Stimulated activated CD4-positive, alpha-beta T cell treated with anti-CD3 and anti-CD28 coated beads, Interleukin-12 subunit alpha, Interleukin-12 subunit beta, amount 100 ng/mL, for 24 hours (primary cell): ENCODE measurements around the gene ARRDC3.
"Not testable (repeated sequence)": the region's sequence is repeated elsewhere in the genome, so short reads cannot be mapped to it uniquely, and the experiment has no call there.

Experiments used
- DNase-seq, 2 experiments: peaks; one replicate each; pipeline ENCODE4 v3.0.0-alpha.2; 2020; ENCODE audit warnings: low read depth in 2 of 2

ARRDC3 gene

DNA sequence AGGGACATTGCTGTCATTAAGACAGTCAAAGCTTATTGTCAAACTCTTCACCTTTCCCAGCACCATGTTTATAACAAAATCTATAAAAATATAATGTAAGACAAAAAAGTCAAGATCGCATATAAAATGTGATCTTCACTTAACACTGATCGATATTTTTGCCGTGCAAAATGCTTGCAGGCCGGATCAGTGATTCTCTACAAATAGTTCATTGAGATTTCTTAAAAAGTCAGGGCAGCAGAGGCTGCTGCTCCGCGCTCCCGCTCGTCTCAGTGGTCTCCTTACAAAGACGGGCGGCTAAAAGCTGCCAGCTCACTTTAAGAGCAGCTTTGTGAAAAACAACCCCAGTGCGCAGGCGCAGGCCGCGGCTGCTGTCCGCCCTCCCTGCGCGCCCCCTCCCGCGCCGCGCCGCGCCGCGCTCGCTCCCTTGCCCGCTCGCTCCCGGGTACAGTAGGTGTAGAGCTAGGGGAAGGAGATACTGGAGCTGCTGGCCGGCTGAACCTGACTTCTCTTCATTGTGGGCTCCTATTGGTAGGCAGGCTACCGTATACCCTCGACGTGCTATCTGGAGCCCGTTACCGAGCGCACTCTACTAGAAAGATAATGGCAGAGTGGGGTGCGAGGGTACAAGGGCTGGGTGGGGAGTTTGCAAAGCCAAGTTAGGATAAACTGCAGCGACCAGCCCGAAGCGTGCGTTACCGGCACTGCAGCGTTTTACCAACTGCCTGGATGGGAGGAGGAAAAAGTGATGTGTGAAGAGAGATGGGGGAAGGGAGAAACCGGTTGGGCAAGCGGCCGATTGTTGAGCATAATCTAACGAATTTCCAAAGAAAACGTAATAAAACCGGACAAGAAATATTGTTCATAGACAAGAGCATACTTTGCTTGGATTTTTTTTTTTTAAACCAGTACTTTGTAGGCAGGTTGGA lies at the start of gene ARRDC3:
Gene ARRDC3, minus strand, starts transcription at position 291 of the 929 bp plus-strand sequence. Its CDS starts 225 bp downstream, at position 66.
- DNase-seq: peak; percentile 89 to 92

DNA sequence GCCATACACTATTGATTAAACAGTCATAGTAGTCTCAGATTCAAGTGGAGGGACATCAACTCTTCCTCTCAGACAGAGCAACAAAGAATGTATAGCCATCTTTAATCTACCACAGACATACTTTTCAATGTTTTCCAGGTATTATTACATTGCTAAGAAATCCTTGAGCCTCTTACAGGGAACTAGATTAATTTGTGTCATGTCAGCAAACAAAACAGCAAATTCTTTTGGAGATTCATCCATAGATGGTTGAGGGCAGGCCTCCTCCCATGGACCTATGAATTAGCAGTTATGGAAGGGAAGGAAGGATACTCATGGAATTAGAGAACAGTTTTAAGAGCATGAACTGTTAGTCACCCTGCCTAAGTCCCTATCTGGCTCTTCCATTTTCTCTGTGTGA lies 47.8 kb upstream of the ARRDC3 start:
- no peak for DNase-seq

DNA sequence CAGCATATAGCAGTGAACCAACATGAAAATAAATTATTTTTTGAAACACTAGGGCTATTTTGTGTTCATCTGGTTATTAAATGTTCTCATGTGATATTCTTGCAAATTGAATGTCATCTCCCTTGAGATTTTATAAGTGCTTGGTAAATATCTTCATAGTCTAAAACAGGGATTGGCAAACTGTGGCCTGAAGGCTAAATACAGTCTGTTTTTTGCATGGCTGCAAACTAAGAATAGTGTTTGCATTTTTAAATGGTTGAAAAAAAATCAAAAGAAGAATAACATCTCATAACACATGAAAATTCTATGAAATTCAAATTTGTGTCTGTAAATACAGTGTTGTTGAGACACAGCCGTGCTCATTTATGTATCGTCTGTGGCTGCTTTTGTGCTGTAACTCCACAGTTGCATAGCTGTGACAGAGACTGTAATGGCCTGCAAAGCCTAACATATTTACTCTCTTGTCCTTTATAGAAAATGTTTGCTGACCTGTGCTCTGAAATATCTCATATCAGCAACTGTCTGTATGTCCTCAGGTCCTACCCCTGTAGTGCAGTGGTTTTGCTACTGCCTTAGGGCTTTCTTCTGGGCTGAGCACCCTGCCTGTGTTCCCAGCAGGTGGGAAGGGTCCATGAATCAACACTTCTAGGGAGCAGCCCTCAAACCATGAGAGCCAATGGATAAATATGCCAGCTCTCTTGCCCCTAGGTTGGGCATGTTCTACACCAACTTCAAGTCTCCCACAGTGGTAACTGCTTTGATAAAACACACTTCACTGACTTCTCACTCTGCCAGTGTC lies 41.7 kb upstream of the ARRDC3 start:
- DNase-seq: no peak

DNA sequence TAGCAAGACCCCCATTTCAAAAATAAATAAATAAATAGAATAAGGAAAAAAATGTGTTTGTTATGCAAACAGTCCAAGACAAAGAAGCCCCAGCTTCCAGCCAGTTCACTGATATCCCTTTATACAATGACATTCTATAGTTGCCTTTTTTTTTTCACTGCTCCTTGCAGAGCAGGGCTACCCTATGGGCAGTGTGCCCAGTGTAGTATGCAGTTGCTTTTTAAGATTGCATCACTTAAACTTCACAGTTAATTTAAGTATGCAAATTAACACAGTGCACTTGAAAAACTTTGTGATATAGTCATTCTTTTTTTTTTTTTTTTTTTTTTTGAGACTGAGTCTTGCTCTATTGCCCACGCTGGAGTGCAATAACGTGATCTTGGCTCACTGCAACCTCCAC lies 40.8 kb upstream of the ARRDC3 start:
- no peak for DNase-seq

GRCh38 chr5:91420879-91421278 lies 37.8 kb upstream of the ARRDC3 start:
- no peak for DNase-seq

DNA sequence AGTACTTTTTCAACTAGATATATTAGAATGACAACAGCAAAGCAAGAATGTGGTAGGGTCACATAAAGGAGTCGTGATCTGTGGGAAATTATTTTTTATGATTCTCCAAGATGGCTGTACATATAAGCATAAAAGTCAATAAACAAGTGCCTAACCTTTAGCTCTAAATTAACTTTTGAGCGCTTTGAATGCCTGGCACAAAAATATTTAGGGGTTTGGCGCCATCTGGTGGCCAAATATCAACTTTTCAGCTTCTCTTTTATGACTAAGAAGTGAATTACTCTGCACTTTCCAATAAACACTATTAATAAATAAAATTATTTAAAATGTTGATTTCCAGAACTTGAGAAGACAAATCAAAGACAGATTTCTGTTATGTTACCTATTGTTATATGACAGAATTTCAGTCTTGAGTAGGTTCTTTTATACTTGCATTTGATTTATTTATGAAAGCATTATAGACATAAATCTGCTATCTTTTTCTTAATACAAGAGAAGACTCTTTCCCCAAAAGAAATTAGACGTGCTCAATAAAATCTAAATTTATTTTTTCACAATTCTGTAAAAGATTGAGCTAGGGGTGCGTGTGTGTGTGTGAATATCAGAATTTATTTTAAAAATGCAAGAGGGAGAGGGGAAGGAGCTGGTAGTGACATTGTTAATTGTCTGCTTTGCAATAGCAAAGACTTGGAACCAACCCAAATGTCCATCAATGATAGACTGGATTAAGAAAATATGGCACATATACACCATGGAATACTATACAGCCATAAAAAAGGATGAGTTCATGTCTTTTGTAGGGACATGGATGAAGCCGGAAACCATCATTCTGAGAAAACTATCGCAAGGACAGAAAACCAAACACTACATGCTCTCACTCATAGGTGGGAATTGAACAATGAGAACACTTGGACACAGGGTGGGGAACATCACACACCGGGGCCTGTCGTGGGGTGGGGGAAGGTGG lies 36.7 kb upstream of the ARRDC3 start:
- DNase-seq: peak; percentile 57 to 63

- DNase-seq: no peak
Measured at GRCh38 chr5:91419136-91419535, 36.0 kb upstream of the ARRDC3 start.

DNA sequence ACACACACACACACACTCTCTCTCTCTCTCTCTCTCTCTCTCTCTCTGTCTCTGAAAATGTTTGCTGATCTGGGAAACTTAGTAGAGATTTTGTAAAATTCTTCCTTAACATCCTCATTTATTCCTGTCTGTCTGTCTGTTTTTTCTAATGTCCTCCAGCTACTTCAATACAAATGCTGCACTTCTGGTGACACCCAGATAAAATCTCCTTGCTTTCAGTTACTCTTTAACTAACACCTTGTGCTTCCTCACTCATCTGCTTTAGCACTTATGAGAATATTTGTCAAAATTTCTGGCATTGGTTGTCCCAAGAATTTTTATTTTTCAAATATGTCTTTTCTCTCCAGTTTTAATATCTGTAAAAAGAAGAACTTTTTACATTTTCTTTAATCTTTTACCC lies 35.0 kb upstream of the ARRDC3 start:
- no peak for DNase-seq

DNA sequence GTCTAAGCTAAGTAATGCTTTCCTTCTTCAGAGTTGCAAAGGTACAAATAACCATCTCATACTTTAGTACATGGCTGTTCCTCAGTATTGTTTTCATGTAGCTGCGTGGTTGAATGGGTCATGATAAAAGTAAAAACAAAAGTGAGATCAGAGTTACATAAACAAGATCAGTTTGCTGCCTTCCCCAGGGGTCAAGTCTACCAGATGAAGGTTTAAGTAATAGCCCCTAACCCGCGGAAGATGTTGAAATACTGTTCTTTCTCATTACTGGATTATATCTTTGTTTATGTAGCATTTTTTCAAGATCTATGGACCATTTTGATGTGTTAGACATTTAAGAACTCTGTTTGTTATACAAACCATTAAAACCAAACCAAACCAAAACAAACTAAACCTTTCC lies 34.1 kb upstream of the ARRDC3 start:
- no peak for DNase-seq

GRCh38 chr5:91416491-91416890 lies 33.4 kb upstream of the ARRDC3 start:
- DNase-seq: no peak

- DNase-seq: no peak
Measured at GRCh38 chr5:91409304-91409703, 26.2 kb upstream of the ARRDC3 start.

- no peak for DNase-seq
Measured at GRCh38 chr5:91408710-91409109, 25.6 kb upstream of the ARRDC3 start.

DNA sequence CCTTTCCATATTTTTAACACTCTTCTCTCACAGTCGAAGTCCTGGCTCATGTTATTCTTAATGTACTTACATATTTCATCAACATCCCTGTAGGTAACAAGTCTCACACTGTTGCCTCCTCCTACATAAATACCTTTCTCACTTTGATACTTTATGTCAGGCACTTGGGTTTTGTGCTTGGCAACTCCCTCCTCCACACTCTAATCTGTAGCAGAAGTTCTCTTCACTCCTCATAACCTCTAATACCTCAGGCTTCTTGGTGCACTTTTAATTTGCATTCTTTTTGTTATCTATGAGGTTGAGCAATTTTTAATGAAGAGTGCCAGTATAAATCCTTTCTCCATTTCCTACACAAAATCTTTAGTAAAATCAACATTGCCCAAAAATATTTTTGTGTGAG lies 24.1 kb upstream of the ARRDC3 start:
- DNase-seq: no peak

- no peak for DNase-seq
Measured at GRCh38 chr5:91403438-91403837, 20.3 kb upstream of the ARRDC3 start.

DNA sequence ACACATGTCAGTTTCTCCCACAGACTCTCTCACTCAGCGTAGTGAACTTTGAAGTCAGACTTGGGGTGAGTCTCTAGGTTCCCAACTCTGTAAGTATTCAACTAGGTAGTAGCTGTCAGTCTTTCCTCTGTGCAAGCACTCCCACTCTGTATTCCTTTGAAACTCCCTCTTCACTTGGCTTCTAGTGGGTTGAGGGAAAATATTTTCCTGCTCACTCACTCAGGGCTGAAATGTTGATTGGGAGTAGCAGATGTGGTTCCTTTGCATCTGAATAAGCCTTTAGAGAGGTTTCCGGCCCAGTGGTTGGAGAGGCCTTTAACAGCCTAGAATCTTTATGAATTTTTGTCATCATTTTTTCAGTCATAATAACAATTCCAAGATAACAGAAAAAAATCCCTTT lies 18.1 kb upstream of the ARRDC3 start:
- DNase-seq: no peak

GRCh38 chr5:91397791-91398190 lies 14.7 kb upstream of the ARRDC3 start:
- DNase-seq: no peak

GRCh38 chr5:91390268-91390667 lies 7.2 kb upstream of the ARRDC3 start:
- DNase-seq: no peak

DNA sequence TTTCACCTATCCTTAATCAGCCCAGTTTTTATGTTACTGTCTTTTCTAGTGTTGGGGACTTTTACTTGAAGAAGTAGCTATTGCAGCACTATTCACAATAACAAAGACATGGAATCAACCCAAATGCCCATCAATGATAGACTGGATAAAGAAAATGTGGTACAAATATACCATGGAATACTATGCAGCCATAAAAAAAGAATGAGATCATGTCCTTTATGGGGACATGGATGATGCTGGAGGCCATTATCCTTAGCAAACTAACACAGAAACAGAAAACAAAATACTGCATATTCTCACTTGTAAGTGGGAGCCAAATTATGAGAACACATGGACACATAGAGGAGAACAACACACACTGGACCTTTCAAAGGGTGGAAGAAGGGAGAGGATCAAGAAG lies 6.4 kb upstream of the ARRDC3 start:
- not testable (repeated sequence) for DNase-seq

- DNase-seq: no peak
Measured at GRCh38 chr5:91388362-91388761, 5.2 kb upstream of the ARRDC3 start.

DNA sequence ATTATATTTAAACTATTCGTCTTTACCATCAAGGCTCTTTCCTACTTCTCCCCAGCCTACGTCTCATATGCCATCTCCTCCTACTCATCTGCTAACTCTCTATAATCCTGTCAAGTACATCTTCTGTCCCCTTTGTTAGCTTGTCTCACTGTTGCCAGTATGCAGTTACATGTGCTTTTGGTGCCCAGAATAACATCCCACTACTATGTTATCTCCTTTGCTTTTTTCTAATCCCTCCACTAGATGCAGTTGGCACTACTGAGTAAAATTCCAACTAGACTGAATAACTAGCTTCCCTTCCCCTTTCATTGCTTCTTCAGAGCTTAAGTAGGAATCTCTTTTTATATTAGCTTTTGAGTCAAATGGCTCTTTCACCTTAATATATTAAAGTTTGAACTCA lies 3.0 kb upstream of the ARRDC3 start:
- no peak for DNase-seq

GRCh38 chr5:91385596-91385995 lies 2.5 kb upstream of the ARRDC3 start:
- DNase-seq: not testable (repeated sequence)
